GM23338 (cell line): ENCODE data around the gene UBL7. TPM values are rescaled to one million over a fixed set of nuclear protein-coding genes. Genes with fewer than 3 reads are reported as not detected.

Experiments used
- ATAC-seq: fragments of 200-7000 bp; cut with Tn5 transposase; 3 replicates; pipeline ENCODE4 v1.9.1; 2020
- DNase-seq: peaks from one replicate; pipeline ENCODE4 v3.0.0-alpha.2; 2015; ENCODE audit warnings: low spot score
- H2AFZ ChIP-seq: fragments of 200-600 bp; sonication (generic); 2 replicates; pipeline ENCODE4 v1.8.0; 2016; ENCODE audit warnings: antibody characterized with exemption, mild to moderate bottlenecking, moderate library complexity
- H3F3A ChIP-seq: fragments of 200-600 bp; sonication (generic); replicated peaks from 2 replicates; pipeline ENCODE4 v1.8.0; 2017; ENCODE audit warnings: antibody characterized with exemption, mixed run types, low read depth
- H3K27ac ChIP-seq: fragments of 200-600 bp; sonication (generic); 2 replicates; pipeline ENCODE4 v1.6.1; 2016; ENCODE audit warnings: low read depth
- H3K27me3 ChIP-seq: fragments of 200-600 bp; sonication (generic); 2 replicates; pipeline ENCODE4 v1.8.0; 2016; ENCODE audit warnings: mild to moderate bottlenecking, mixed run types, moderate library complexity; ENCODE audit not compliant: insufficient read depth
- H3K36me3 ChIP-seq: fragments of 200-600 bp; sonication (generic); 2 replicates; pipeline ENCODE4 v1.8.0; 2016; ENCODE audit warnings: mild to moderate bottlenecking; ENCODE audit not compliant: insufficient read depth
- H3K4me1 ChIP-seq: fragments of 200-600 bp; sonication (generic); 2 replicates; pipeline ENCODE4 v1.8.0; 2016; ENCODE audit warnings: mild to moderate bottlenecking, moderate library complexity; ENCODE audit not compliant: insufficient read depth
- H3K4me2 ChIP-seq: fragments of 200-600 bp; sonication (generic); 2 replicates; pipeline ENCODE4 v1.7.1; 2017; ENCODE audit warnings: mixed run types
- H3K4me3 ChIP-seq: fragments of 200-600 bp; sonication (generic); 2 replicates; pipeline ENCODE4 v1.6.1; 2016; ENCODE audit warnings: mixed run types
- H3K79me2 ChIP-seq: fragments of 200-600 bp; sonication (generic); replicated peaks from 2 replicates; pipeline ENCODE4 v1.8.0; 2017; ENCODE audit warnings: mild to moderate bottlenecking; ENCODE audit not compliant: insufficient read depth
- H3K9me2 ChIP-seq: fragments of 200-600 bp; sonication (generic); 2 replicates; pipeline ENCODE4 v1.8.0; 2017; ENCODE audit not compliant: insufficient read depth
- H4K20me1 ChIP-seq: fragments of 200-600 bp; sonication (generic); replicated peaks from 2 replicates; pipeline ENCODE4 v1.8.0; 2017; ENCODE audit warnings: mild to moderate bottlenecking; ENCODE audit not compliant: insufficient read depth
- H3K27ac Mint-ChIP-seq: 2 replicates; pipeline ENCODE4 v1.8.0; 2020; ENCODE audit warnings: inconsistent platforms, mild to moderate bottlenecking, moderate library complexity, mixed read lengths
- H3K27me3 Mint-ChIP-seq: 3 replicates; pipeline ENCODE4 v1.8.0; 2022; ENCODE audit warnings: low read depth, mild to moderate bottlenecking, moderate library complexity, mixed read lengths, inconsistent platforms; ENCODE audit not compliant: insufficient read depth, poor library complexity
- H3K36me3 Mint-ChIP-seq: 3 replicates; pipeline ENCODE4 v1.8.0; 2021; ENCODE audit warnings: low read depth, mild to moderate bottlenecking, inconsistent platforms, moderate library complexity, mixed read lengths
- H3K4me1 Mint-ChIP-seq: 3 replicates; pipeline ENCODE4 v1.8.0; 2020; ENCODE audit warnings: mild to moderate bottlenecking, inconsistent platforms, mixed read lengths
- H3K4me3 Mint-ChIP-seq: 3 replicates; pipeline ENCODE4 v1.8.0; 2021; ENCODE audit warnings: moderate library complexity, mild to moderate bottlenecking, inconsistent platforms, mixed read lengths
- H3K9me3 Mint-ChIP-seq: 3 replicates; pipeline ENCODE4 v1.8.0; 2020; ENCODE audit warnings: moderate library complexity, mild to moderate bottlenecking, inconsistent platforms, mixed read lengths
- CREB1 ChIP-seq: fragments of 250-450 bp; sonication (Bioruptor Pico); IDR thresholded peaks from 2 replicates; pipeline ENCODE4 v1.5.0; 2020; ENCODE audit warnings: low read depth, mild to moderate bottlenecking, moderate library complexity
- POLR2AphosphoS5 ChIP-seq: IDR thresholded peaks from 2 replicates; pipeline ENCODE4 v1.6.1; 2016; ENCODE audit warnings: antibody characterized with exemption, low read depth
- polyA plus RNA-seq: library from polyadenylated mRNA; unstranded; fragments of >200 nt; fragmentation: Nextera tagmentation; extraction: Ambion mirVana; gene quantifications from 2 replicates; pipeline ENCODE4 v1.2.1, GENCODE V29; 2016
- total RNA-seq: library from RNA; depleted of rRNA; stranded (reverse); fragments of >200 nt; shearing (Covaris generic); gene quantifications from 2 replicates; pipeline ENCODE4 v1.2.3, GENCODE V29; 2014
- TF ChIP-seq, protein P1 (sequence below): fragments of 250-450 bp; sonication (Bioruptor Pico); IDR thresholded peaks from 2 replicates; pipeline ENCODE4 v1.5.0; 2020; ENCODE audit warnings: mild to moderate bottlenecking, moderate library complexity
- TF ChIP-seq, protein P2 (sequence below), 2 experiments: fragments of 200-600 bp in 1 of 2; sonication (generic) in 1 of 2; conservative IDR thresholded peaks; 2 replicates each; pipeline versions ENCODE4 v1.5.1 to v1.6.1; 2016 to 2017; ENCODE audit warnings: antibody characterized with exemption in 2 of 2, low read depth in 2 of 2, mild to moderate bottlenecking in 2 of 2, moderate library complexity in 1 of 2

Gene UBL7
- total and polyA plus RNA-seq, 2 experiments from 2014 or later = 73.7 to 99.2 TPM

DNA sequence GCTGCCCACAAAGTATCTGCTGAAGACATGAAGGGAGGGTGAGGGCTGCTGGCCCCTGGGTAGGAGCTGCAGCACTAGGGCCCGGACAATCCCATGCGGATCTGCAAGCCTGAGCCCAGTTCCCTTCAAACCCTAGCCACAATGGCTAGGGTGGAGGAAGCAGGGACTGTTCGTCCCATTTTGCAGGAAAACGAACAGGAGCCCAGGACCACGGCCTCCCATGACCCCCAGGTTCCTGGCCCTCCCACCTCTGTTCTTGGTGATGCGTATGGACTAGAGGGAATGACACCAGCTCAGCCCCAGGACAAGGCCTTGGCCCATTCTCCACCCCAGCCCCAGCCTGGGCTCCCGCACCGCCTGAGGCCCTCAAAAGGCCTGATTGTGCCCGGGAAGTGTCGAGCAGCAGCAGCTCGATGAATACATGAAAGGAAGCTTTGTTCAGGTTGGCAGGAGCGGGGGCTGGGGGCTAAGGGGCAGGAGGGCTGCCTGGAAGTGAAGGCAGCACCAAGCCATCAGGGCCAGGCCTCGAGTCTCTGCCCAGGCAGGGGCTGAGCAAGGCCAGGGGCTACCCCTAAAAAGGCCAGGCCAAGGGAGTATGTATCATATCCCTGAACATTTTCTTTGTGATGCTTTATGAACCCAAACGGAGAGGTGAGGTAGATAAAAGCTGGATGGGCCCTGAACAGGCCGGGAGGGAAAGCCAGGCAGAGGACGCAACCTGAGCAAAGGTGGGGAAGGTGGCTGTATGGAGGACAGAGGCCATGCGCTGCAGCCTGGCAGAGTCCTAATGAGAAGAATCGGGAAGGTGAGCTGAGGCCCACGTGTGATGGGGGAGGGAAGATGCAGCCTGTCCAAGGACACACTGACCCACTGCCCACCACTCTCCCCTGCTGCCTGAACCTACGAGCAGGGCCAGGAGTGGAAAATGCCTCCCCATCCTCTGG is 39.4 kb downstream of the UBL7 start:
- DNase-seq (no peak), ATAC-seq (peak; percentile 13)
- Histone ChIP-seq H4K20me1 (no peaks in the 10 kb centered on the region; the same call in none of the 2 replicates), H3K36me3 (no peaks in the 10 kb centered on the region), H3K4me2 (no peak overlapping the region), H3K79me2 (peaks cover 21% of the 10 kb centered on the region), H2AFZ (no peak overlapping the region), H3K27me3 (no peaks in the 10 kb centered on the region), H3F3A (no peaks in the 10 kb centered on the region), H3K27ac (no peak overlapping the region), H3K4me3 (no peak overlapping the region), H3K4me1 (peaks cover 28% of the 10 kb centered on the region), H3K9me2 (no peaks in the 10 kb centered on the region)
- Mint-ChIP-seq H3K27ac (peak overlapping the region; percentile 80; the same call in 1 of the 2 replicates), H3K36me3 (peaks cover under 1% of the 10 kb centered on the region; the same call in 2 of the 3 replicates), H3K4me3 (no peak overlapping the region; the same call in 2 of the 3 replicates), H3K27me3 (peaks cover 11% of the 10 kb centered on the region), H3K9me3 (no peaks in the 10 kb centered on the region), H3K4me1 (peaks cover 40% of the 10 kb centered on the region)
- TF ChIP-seq, protein P1, sequence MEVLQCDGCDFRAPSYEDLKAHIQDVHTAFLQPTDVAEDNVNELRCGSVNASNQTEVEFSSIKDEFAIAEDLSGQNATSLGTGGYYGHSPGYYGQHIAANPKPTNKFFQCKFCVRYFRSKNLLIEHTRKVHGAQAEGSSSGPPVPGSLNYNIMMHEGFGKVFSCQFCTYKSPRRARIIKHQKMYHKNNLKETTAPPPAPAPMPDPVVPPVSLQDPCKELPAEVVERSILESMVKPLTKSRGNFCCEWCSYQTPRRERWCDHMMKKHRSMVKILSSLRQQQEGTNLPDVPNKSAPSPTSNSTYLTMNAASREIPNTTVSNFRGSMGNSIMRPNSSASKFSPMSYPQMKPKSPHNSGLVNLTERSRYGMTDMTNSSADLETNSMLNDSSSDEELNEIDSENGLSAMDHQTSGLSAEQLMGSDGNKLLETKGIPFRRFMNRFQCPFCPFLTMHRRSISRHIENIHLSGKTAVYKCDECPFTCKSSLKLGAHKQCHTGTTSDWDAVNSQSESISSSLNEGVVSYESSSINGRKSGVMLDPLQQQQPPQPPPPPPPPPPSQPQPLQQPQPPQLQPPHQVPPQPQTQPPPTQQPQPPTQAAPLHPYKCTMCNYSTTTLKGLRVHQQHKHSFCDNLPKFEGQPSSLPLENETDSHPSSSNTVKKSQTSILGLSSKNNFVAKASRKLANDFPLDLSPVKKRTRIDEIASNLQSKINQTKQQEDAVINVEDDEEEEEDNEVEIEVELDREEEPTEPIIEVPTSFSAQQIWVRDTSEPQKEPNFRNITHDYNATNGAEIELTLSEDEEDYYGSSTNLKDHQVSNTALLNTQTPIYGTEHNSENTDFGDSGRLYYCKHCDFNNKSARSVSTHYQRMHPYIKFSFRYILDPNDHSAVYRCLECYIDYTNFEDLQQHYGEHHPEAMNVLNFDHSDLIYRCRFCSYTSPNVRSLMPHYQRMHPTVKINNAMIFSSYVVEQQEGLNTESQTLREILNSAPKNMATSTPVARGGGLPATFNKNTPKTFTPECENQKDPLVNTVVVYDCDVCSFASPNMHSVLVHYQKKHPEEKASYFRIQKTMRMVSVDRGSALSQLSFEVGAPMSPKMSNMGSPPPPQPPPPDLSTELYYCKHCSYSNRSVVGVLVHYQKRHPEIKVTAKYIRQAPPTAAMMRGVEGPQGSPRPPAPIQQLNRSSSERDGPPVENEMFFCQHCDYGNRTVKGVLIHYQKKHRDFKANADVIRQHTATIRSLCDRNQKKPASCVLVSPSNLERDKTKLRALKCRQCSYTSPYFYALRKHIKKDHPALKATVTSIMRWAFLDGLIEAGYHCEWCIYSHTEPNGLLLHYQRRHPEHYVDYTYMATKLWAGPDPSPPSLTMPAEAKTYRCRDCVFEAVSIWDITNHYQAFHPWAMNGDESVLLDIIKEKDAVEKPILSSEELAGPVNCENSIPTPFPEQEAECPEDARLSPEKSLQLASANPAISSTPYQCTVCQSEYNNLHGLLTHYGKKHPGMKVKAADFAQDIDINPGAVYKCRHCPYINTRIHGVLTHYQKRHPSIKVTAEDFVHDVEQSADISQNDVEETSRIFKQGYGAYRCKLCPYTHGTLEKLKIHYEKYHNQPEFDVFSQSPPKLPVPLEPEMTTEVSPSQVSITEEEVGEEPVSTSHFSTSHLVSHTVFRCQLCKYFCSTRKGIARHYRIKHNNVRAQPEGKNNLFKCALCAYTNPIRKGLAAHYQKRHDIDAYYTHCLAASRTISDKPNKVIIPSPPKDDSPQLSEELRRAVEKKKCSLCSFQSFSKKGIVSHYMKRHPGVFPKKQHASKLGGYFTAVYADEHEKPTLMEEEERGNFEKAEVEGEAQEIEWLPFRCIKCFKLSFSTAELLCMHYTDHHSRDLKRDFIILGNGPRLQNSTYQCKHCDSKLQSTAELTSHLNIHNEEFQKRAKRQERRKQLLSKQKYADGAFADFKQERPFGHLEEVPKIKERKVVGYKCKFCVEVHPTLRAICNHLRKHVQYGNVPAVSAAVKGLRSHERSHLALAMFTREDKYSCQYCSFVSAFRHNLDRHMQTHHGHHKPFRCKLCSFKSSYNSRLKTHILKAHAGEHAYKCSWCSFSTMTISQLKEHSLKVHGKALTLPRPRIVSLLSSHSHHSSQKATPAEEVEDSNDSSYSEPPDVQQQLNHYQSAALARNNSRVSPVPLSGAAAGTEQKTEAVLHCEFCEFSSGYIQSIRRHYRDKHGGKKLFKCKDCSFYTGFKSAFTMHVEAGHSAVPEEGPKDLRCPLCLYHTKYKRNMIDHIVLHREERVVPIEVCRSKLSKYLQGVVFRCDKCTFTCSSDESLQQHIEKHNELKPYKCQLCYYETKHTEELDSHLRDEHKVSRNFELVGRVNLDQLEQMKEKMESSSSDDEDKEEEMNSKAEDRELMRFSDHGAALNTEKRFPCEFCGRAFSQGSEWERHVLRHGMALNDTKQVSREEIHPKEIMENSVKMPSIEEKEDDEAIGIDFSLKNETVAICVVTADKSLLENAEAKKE (CRISPR knock-in tag) = no peak
- TF ChIP-seq, protein P2, sequence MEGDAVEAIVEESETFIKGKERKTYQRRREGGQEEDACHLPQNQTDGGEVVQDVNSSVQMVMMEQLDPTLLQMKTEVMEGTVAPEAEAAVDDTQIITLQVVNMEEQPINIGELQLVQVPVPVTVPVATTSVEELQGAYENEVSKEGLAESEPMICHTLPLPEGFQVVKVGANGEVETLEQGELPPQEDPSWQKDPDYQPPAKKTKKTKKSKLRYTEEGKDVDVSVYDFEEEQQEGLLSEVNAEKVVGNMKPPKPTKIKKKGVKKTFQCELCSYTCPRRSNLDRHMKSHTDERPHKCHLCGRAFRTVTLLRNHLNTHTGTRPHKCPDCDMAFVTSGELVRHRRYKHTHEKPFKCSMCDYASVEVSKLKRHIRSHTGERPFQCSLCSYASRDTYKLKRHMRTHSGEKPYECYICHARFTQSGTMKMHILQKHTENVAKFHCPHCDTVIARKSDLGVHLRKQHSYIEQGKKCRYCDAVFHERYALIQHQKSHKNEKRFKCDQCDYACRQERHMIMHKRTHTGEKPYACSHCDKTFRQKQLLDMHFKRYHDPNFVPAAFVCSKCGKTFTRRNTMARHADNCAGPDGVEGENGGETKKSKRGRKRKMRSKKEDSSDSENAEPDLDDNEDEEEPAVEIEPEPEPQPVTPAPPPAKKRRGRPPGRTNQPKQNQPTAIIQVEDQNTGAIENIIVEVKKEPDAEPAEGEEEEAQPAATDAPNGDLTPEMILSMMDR (conservative IDR thresholded peaks at IDR 0.05; ENCODE audit: low read depth in 2 of 2) = no peak
- TF ChIP-seq POLR2AphosphoS5 (no peak), CREB1 (CRISPR knock-in tag) (no peak)
